ENCODE data around the gene SKA3.
"Not testable (repeated sequence)": the region's sequence is repeated elsewhere in the genome, so short reads cannot be mapped to it uniquely, and the experiment has no call there.

Gene SKA3

GRCh38 chr13:21176215-21176981, at the start of gene SKA3, which contains the start of gene MRPL57:
SKA3 (minus strand) TSS chr13:21176552; CDS start chr13:21176477, 75 bp downstream.
MRPL57 (plus strand) TSS chr13:21176658; CDS start chr13:21176917, 259 bp downstream.
- peak; percentile 93 for DNase-seq (ENCODE audit: low read depth)
- TF ChIP-seq, protein P1, sequence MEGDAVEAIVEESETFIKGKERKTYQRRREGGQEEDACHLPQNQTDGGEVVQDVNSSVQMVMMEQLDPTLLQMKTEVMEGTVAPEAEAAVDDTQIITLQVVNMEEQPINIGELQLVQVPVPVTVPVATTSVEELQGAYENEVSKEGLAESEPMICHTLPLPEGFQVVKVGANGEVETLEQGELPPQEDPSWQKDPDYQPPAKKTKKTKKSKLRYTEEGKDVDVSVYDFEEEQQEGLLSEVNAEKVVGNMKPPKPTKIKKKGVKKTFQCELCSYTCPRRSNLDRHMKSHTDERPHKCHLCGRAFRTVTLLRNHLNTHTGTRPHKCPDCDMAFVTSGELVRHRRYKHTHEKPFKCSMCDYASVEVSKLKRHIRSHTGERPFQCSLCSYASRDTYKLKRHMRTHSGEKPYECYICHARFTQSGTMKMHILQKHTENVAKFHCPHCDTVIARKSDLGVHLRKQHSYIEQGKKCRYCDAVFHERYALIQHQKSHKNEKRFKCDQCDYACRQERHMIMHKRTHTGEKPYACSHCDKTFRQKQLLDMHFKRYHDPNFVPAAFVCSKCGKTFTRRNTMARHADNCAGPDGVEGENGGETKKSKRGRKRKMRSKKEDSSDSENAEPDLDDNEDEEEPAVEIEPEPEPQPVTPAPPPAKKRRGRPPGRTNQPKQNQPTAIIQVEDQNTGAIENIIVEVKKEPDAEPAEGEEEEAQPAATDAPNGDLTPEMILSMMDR (IDR thresholded peaks at IDR 0.05; ENCODE audit: insufficient read depth, low read depth, low read length, missing control alignments) = peak; percentile 10
- H3K4me3 ChIP-seq (ENCODE audit: low read length) = peak within 1 kb of the TSS; percentile 80

DNA sequence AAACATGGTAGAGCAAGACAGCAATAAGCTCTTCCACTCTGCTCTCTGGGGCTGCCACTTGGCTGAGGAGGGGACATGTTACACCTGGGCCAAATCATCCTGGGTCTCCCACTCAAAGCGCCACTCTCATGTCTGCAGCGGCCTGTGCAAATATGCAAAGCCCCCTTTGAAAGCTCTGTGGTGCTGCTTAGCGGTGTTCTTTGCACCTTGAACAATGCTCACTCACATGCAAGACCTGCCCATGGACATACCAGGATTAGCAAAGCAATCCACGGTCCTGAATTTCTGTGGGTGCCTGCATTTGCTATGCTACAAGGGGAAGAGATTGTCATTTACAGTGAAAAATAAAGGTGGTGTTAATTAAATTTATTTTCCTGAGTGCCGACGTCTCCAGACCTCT, 48.7 kb upstream of the SKA3 start:
- no peak overlapping the region for H3K4me3 ChIP-seq (ENCODE audit: low read length)
- TF ChIP-seq, protein P1 (IDR thresholded peaks at IDR 0.05; ENCODE audit: insufficient read depth, low read depth, low read length, missing control alignments) = no peak
- no peak for DNase-seq (ENCODE audit: low read depth)

DNA sequence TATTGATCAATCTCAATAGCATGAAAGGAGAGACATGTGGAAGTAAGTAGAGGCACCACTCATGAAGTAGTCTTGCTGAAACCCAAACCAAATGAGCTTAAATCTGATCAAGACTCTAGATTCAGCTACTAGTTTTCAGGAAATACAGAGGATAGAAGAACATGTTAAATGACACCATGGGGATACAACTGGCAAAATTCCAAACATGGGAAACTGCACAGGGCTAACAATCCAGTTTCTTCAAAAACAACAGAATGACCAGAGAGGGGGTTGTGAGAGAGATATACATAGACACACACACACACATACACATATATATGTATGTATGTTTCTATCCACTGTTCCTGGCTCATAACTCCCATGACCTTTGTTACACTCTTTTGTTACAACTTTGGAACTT, 44.9 kb upstream of the SKA3 start:
- no peak overlapping the region for H3K4me3 ChIP-seq (ENCODE audit: low read length)
- DNase-seq (ENCODE audit: low read depth) = no peak
- TF ChIP-seq, protein P1 (IDR thresholded peaks at IDR 0.05; ENCODE audit: insufficient read depth, low read depth, low read length, missing control alignments) = no peak

- not testable (repeated sequence) for DNase-seq (ENCODE audit: low read depth); H3K4me3 ChIP-seq (ENCODE audit: low read length)
Observed at GRCh38 chr13:21219716-21220115, 43.4 kb upstream of the SKA3 start.

DNA sequence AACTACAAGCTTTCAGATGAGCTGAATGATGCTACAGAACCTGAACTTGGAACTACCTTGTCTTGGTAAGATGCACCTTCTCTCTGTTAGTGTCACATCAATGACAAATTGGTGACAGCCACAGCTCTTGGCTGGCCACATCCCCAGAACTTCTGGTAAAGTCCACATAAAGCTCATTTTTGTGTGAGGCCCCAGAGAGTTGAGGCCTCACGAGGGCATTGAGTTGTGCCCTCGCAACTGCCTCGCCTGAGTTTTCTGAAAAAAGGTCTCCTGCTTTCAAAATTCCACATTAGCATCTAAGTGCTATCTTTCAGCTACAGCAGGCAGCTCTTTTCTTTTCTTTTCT, 42.7 kb upstream of the SKA3 start:
- TF ChIP-seq, protein P1 (IDR thresholded peaks at IDR 0.05; ENCODE audit: insufficient read depth, low read depth, low read length, missing control alignments) = no peak
- no peak for DNase-seq (ENCODE audit: low read depth)
- H3K4me3 ChIP-seq (ENCODE audit: low read length) = no peak overlapping the region

DNA sequence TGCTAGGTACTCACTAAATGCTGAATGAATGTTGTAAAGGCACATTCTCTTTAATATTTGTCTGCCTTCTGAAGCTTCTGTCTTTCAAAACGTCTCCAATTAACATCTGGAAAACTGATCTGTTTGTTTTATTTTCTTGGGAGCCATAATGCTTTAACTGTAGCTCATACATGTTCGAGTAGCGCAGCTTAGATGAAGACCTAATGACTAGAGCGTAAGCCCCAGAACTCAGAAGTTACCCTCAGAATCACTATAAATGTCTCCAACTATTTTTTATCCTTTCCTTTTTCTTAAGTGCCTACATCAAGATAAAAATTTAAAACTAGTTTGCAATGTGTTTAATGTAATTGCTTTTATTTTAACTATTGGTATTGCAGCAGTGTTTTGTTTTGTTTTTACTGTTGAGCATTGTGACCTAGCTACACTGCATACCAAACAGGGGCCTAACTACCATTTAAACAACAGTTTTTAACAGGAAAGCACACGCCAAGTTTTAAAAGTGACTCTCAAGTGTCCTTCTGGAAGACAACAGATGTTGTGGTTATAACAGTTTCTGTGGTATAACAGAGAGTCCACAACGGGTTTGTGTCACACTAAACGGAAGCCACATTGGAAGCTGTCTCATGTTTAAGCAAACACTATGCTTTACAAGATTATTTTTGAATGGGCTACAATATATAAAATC, 42.1 kb upstream of the SKA3 start:
- no peak for DNase-seq (ENCODE audit: low read depth)
- H3K4me3 ChIP-seq (ENCODE audit: low read length) = no peak overlapping the region
- TF ChIP-seq, protein P1 (IDR thresholded peaks at IDR 0.05; ENCODE audit: insufficient read depth, low read depth, low read length, missing control alignments) = no peak

GRCh38 chr13:21216332-21216731, 40.0 kb upstream of the SKA3 start:
- TF ChIP-seq, protein P1 (IDR thresholded peaks at IDR 0.05; ENCODE audit: insufficient read depth, low read depth, low read length, missing control alignments) = no peak
- no peak overlapping the region for H3K4me3 ChIP-seq (ENCODE audit: low read length)
- DNase-seq (ENCODE audit: low read depth) = no peak

DNA sequence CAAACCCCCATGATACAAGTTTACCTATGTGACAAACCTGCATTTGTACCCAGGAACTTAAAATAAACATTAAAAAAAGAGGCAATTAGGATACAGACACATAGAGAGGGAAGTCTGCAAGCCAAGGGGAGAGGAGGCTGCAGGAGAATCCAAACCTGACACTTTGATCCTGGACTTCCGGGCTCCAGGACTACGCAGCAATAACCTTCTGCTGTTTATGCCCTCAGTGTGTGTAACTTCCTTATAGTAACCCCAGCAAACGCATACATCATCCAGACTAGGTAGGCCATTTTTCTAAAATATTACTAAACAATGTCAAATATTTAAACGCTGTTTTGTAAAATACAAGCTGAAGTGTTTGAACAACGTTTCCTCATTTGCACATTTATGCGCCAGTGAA, 39.1 kb upstream of the SKA3 start:
- H3K4me3 ChIP-seq (ENCODE audit: low read length); DNase-seq (ENCODE audit: low read depth): not testable (repeated sequence)

Data from epithelial cell of esophagus (primary cell).